HG03108 (cell line): ENCODE measurements around the gene NFAM1.

ENCODE experiments used
- ATAC-seq: cut with Tn5 transposase; IDR thresholded peaks from one replicate; pipeline ENCODE4 v1.9.1; 2021; ENCODE audit warnings: moderate library complexity; ENCODE audit not compliant: unreplicated experiment

Gene NFAM1

GRCh38 chr22:42416671-42417230 lies 15.5 kb downstream of the NFAM1 start:
- no peak for ATAC-seq

GRCh38 chr22:42414565-42415303 lies 17.5 kb downstream of the NFAM1 start:
- ATAC-seq: no peak

- no peak for ATAC-seq
These were observed 18.2 kb downstream of the NFAM1 start for GRCh38 chr22:42414021-42414420.

GRCh38 chr22:42412744-42413333 lies 19.4 kb downstream of the NFAM1 start:
- no peak for ATAC-seq

- no peak for ATAC-seq
These were observed 21.5 kb downstream of the NFAM1 start for GRCh38 chr22:42410708-42411107.

- no peak for ATAC-seq
These were observed 23.2 kb downstream of the NFAM1 start for GRCh38 chr22:42408810-42409529.

GRCh38 chr22:42408276-42408675 lies 23.9 kb downstream of the NFAM1 start:
- no peak for ATAC-seq

- ATAC-seq: no peak
These were observed 27.9 kb downstream of the NFAM1 start for GRCh38 chr22:42404266-42404665.

GRCh38 chr22:42401535-42402334 lies 30.5 kb downstream of the NFAM1 start:
- no peak for ATAC-seq

- no peak for ATAC-seq
These were observed 31.2 kb downstream of the NFAM1 start for GRCh38 chr22:42400811-42401534.

GRCh38 chr22:42399315-42400271 lies 32.6 kb downstream of the NFAM1 start:
- no peak for ATAC-seq

- ATAC-seq: no peak
These were observed 34.6 kb downstream of the NFAM1 start for GRCh38 chr22:42397332-42398249.

GRCh38 chr22:42396621-42397331 lies 35.4 kb downstream of the NFAM1 start:
- no peak for ATAC-seq

- no peak for ATAC-seq
These were observed 43.1 kb downstream of the NFAM1 start for GRCh38 chr22:42389143-42389542.

GRCh38 chr22:42388130-42388797 lies 43.9 kb downstream of the NFAM1 start:
- no peak for ATAC-seq

GRCh38 chr22:42387631-42388030 lies 44.6 kb downstream of the NFAM1 start:
- ATAC-seq: no peak

GRCh38 chr22:42385696-42386095 lies 46.5 kb downstream of the NFAM1 start:
- ATAC-seq: no peak
